ENCODE measurements around the gene MIEF2.

The MIEF2 gene

GRCh38 chr17:18246109-18246725, 14.2 kb upstream of the MIEF2 start:
- intact Hi-C loops (cut with DNase I; ENCODE audit: low total_unique reads), result no loop called here
- H3K36me3 ChIP-seq, result peaks cover 47 to 100% (median 76%) of the 10 kb centered on the region in 3 donors
- H3K4me1 ChIP-seq, result peaks cover 0 to 14% (median 0%) of the 10 kb centered on the region in 4 donors
- H3K9me3 ChIP-seq, result no peaks in the 10 kb centered on the region
- H3K27me3 ChIP-seq, result no peaks in the 10 kb centered on the region
- H3K27ac ChIP-seq, result no peak overlapping the region
- no peak for TF ChIP-seq CTCF (IDR thresholded peaks at IDR 0.05)
- no peak for DNase-seq
- no peak overlapping the region for H3K4me3 ChIP-seq

- H3K27ac ChIP-seq, result no peak overlapping the region
- DNase-seq, result no peak
- no peaks in the 10 kb centered on the region for H3K9me3 ChIP-seq
- TF ChIP-seq CTCF (IDR thresholded peaks at IDR 0.05), result no peak
- H3K4me3 ChIP-seq, result no peak overlapping the region
- no peaks in the 10 kb centered on the region for H3K27me3 ChIP-seq
- peaks cover 0 to 14% (median 0%) of the 10 kb centered on the region in 4 donors for H3K4me1 ChIP-seq
- intact Hi-C loops (cut with DNase I; ENCODE audit: low total_unique reads), result no loop called here
- peaks cover 55 to 100% (median 84%) of the 10 kb centered on the region in 3 donors for H3K36me3 ChIP-seq
Measured at GRCh38 chr17:18246880-18247612, 13.4 kb upstream of the MIEF2 start.

- H3K4me3 ChIP-seq, result no peak overlapping the region
- intact Hi-C loops (cut with DNase I; ENCODE audit: low total_unique reads), result no loop called here
- TF ChIP-seq CTCF (IDR thresholded peaks at IDR 0.05), result no peak
- no peaks in the 10 kb centered on the region for H3K27me3 ChIP-seq
- H3K27ac ChIP-seq, result no peak overlapping the region
- H3K4me1 ChIP-seq, result peaks cover 0 to 14% (median 0%) of the 10 kb centered on the region in 4 donors
- no peaks in the 10 kb centered on the region for H3K9me3 ChIP-seq
- DNase-seq, result no peak
- peaks cover 61 to 100% (median 90%) of the 10 kb centered on the region in 3 donors for H3K36me3 ChIP-seq
Measured at GRCh38 chr17:18247613-18248001, 12.9 kb upstream of the MIEF2 start.

- H3K36me3 ChIP-seq, result peaks cover 68 to 100% (median 96%) of the 10 kb centered on the region in 3 donors
- intact Hi-C loops (cut with DNase I; ENCODE audit: low total_unique reads), result no loop called here
- DNase-seq, result peak; percentile 48 to 79
Measured at GRCh38 chr17:18248300-18248731, 12.1 kb upstream of the MIEF2 start.

GRCh38 chr17:18248811-18249210, 11.7 kb upstream of the MIEF2 start:
- H3K27me3 ChIP-seq, result no peaks in the 10 kb centered on the region
- peaks cover 0 to 23% (median 0%) of the 10 kb centered on the region in 4 donors for H3K4me1 ChIP-seq
- H3K27ac ChIP-seq, result no peak overlapping the region
- no peaks in the 10 kb centered on the region for H3K9me3 ChIP-seq
- peaks cover 73 to 100% (median 96%) of the 10 kb centered on the region in 3 donors for H3K36me3 ChIP-seq
- no peak for TF ChIP-seq CTCF (IDR thresholded peaks at IDR 0.05)
- H3K4me3 ChIP-seq, result no peak overlapping the region
- intact Hi-C loops (cut with DNase I; ENCODE audit: low total_unique reads), result no loop called here
- no peak for DNase-seq

More at GRCh38 chr17:18248300-18248731, 12.1 kb upstream of the MIEF2 start:
- Histone ChIP-seq H3K27ac (no peak overlapping the region), H3K9me3 (no peaks in the 10 kb centered on the region), H3K4me1 (peaks cover 0 to 18% (median 0%) of the 10 kb centered on the region in 4 donors), H3K27me3 (no peaks in the 10 kb centered on the region), H3K4me3 (no peak overlapping the region)
- TF ChIP-seq CTCF (IDR thresholded peaks at IDR 0.05), result peak; percentile 59 to 63
